Dedifferentiated amniotic fluid mesenchymal stem cell (primary cell): ENCODE results near the gene EHMT1.
"Not testable (repeated sequence)": the region's sequence is repeated elsewhere in the genome, so short reads cannot be mapped to it uniquely, and the experiment has no call there.

Source experiments
- DNase-seq: peaks from one replicate; pipeline ENCODE4 v3.0.0-alpha.2; 2016; ENCODE audit errors: extremely low spot score

EHMT1 gene

GRCh38 chr9:137885121-137885520, 266.3 kb downstream of the EHMT1 start:
- DNase-seq, result not testable (repeated sequence)
